Astrocyte of the spinal cord (primary cell): ENCODE measurements around the gene ADARB1.

Experiments used
- DNase-seq: peaks from one replicate; pipeline ENCODE4 v3.0.0; 2011; ENCODE audit warnings: low read depth, low spot score
- H3K4me3 ChIP-seq: 2 replicates; pipeline ENCODE4 v1.5.1; 2011; ENCODE audit warnings: low read depth, mild to moderate bottlenecking, low read length, moderate library complexity
- CTCF ChIP-seq: IDR thresholded peaks from 2 replicates; pipeline ENCODE4 v1.5.1; 2012; ENCODE audit warnings: low read depth, mild to moderate bottlenecking, low read length, inconsistent platforms
- in situ Hi-C: cut with HindIII; loops from 2 replicates; pipeline ENCODE4 v1.10.0; 2017; ENCODE audit warnings: low sequenced_read_pairs

The ADARB1 gene

GRCh38 chr21:45151445-45152160, 77.2 kb downstream of the ADARB1 start:
- H3K4me3 ChIP-seq: no peak overlapping the region
- in situ Hi-C loops: no loop called here
- no peak for TF ChIP-seq CTCF
- no peak for DNase-seq

- peak; percentile 71 for TF ChIP-seq CTCF
- peak; percentile 26 for DNase-seq
- in situ Hi-C loops: no loop called here
- no peak overlapping the region for H3K4me3 ChIP-seq
Measured at GRCh38 chr21:45152265-45152746, 77.9 kb downstream of the ADARB1 start.

GRCh38 chr21:45153358-45154318, 79.3 kb downstream of the ADARB1 start:
- no peak for TF ChIP-seq CTCF

GRCh38 chr21:45154511-45155508, 80.4 kb downstream of the ADARB1 start:
- no peak for TF ChIP-seq CTCF
- DNase-seq: peak; percentile 80
- in situ Hi-C loops: no loop called here

More at GRCh38 chr21:45153358-45154318, 79.3 kb downstream of the ADARB1 start:
- DNase-seq: peak; percentile 56
- no peak overlapping the region for H3K4me3 ChIP-seq
- in situ Hi-C loops: no loop called here

GRCh38 chr21:45155910-45156309, 81.5 kb downstream of the ADARB1 start:
- no peak overlapping the region for H3K4me3 ChIP-seq
- DNase-seq: no peak
- in situ Hi-C loops: no loop called here
- no peak for TF ChIP-seq CTCF

More at GRCh38 chr21:45154511-45155508, 80.4 kb downstream of the ADARB1 start:
- no peak overlapping the region for H3K4me3 ChIP-seq
